ENCODE measurements around the gene PCSK5.
"Not testable (repeated sequence)": the region's sequence is repeated elsewhere in the genome, so short reads cannot be mapped to it uniquely, and the experiment has no call there.

Gene PCSK5

GRCh38 chr9:76037587-76038225 is 147.2 kb downstream of the PCSK5 start:
- peaks cover 15% of the 10 kb centered on the region for H3K4me1 ChIP-seq (ENCODE audit: insufficient read depth, low read length)
- no peak overlapping the region for H3K9ac ChIP-seq (ENCODE audit: low read depth, low read length)
- H3K27ac ChIP-seq (ENCODE audit: low read length) = no peak overlapping the region
- H3K27me3 ChIP-seq (ENCODE audit: insufficient read depth, low read length) = no peaks in the 10 kb centered on the region
- 0 out of 2 replicates have a peak, but pooled peaks cover 3% of the 10 kb centered on the region for H3K36me3 ChIP-seq (ENCODE audit: insufficient read depth, low read depth, low read length)
- no peaks in the 10 kb centered on the region for H3K9me3 ChIP-seq (ENCODE audit: insufficient read depth, low read depth, low read length)
- H3K4me3 ChIP-seq (ENCODE audit: low read length) = no peak overlapping the region

GRCh38 chr9:76038431-76038830 is 148.0 kb downstream of the PCSK5 start:
- no peaks in the 10 kb centered on the region for H3K27me3 ChIP-seq (ENCODE audit: insufficient read depth, low read length)
- no peak overlapping the region for H3K4me3 ChIP-seq (ENCODE audit: low read length)
- H3K36me3 ChIP-seq (ENCODE audit: insufficient read depth, low read depth, low read length) = 0 out of 2 replicates have a peak, but pooled peaks cover under 1% of the 10 kb centered on the region
- no peaks in the 10 kb centered on the region for H3K9me3 ChIP-seq (ENCODE audit: insufficient read depth, low read depth, low read length)
- H3K9ac ChIP-seq (ENCODE audit: low read depth, low read length) = no peak overlapping the region
- H3K4me1 ChIP-seq (ENCODE audit: insufficient read depth, low read length) = peaks cover 15% of the 10 kb centered on the region
- H3K27ac ChIP-seq (ENCODE audit: low read length) = no peak overlapping the region

- H3K4me3 ChIP-seq (ENCODE audit: low read length) = no peak overlapping the region
- peak overlapping the region; percentile 1; the same call in 1 of the 2 replicates for H3K9ac ChIP-seq (ENCODE audit: low read depth, low read length)
- H3K9me3 ChIP-seq (ENCODE audit: insufficient read depth, low read depth, low read length) = no peaks in the 10 kb centered on the region
- no peaks in the 10 kb centered on the region for H3K36me3 ChIP-seq (ENCODE audit: insufficient read depth, low read depth, low read length)
- no peak overlapping the region for H3K27ac ChIP-seq (ENCODE audit: low read length)
- H3K4me1 ChIP-seq (ENCODE audit: insufficient read depth, low read length) = peaks cover 19% of the 10 kb centered on the region; the same call in 1 of the 2 replicates
- H3K27me3 ChIP-seq (ENCODE audit: insufficient read depth, low read length) = no peaks in the 10 kb centered on the region
Observed at GRCh38 chr9:76044266-76044819, 153.9 kb downstream of the PCSK5 start.

GRCh38 chr9:76045221-76045620 is 154.7 kb downstream of the PCSK5 start:
- H3K4me3 ChIP-seq (ENCODE audit: low read length) = peak overlapping the region; percentile 42; the same call in 1 of the 2 replicates
- H3K9me3 ChIP-seq (ENCODE audit: insufficient read depth, low read depth, low read length) = no peaks in the 10 kb centered on the region
- peak overlapping the region; percentile 42 for H3K27ac ChIP-seq (ENCODE audit: low read length)
- H3K36me3 ChIP-seq (ENCODE audit: insufficient read depth, low read depth, low read length) = no peaks in the 10 kb centered on the region
- H3K4me1 ChIP-seq (ENCODE audit: insufficient read depth, low read length) = peaks cover 19% of the 10 kb centered on the region; the same call in 1 of the 2 replicates
- H3K27me3 ChIP-seq (ENCODE audit: insufficient read depth, low read length) = no peaks in the 10 kb centered on the region
- H3K9ac ChIP-seq (ENCODE audit: low read depth, low read length) = peak overlapping the region; percentile 39; the same call in 1 of the 2 replicates

GRCh38 chr9:76049341-76049740 is 158.9 kb downstream of the PCSK5 start:
- Histone ChIP-seq H3K9me3 (ENCODE audit: insufficient read depth, low read depth, low read length) (no peaks in the 10 kb centered on the region), H3K4me3 (ENCODE audit: low read length) (no peak overlapping the region), H3K27me3 (ENCODE audit: insufficient read depth, low read length) (no peaks in the 10 kb centered on the region), H3K9ac (ENCODE audit: low read depth, low read length) (no peak overlapping the region), H3K4me1 (ENCODE audit: insufficient read depth, low read length) (peaks cover 16% of the 10 kb centered on the region; the same call in 1 of the 2 replicates), H3K36me3 (ENCODE audit: insufficient read depth, low read depth, low read length) (no peaks in the 10 kb centered on the region), H3K27ac (ENCODE audit: low read length) (no peak overlapping the region)

- Histone ChIP-seq H3K9me3 (ENCODE audit: insufficient read depth, low read depth, low read length) (no peaks in the 10 kb centered on the region), H3K4me1 (ENCODE audit: insufficient read depth, low read length) (no peaks in the 10 kb centered on the region), H3K9ac (ENCODE audit: low read depth, low read length) (no peak overlapping the region), H3K27me3 (ENCODE audit: insufficient read depth, low read length) (no peaks in the 10 kb centered on the region), H3K4me3 (ENCODE audit: low read length) (no peak overlapping the region), H3K36me3 (ENCODE audit: insufficient read depth, low read depth, low read length) (0 out of 2 replicates have a peak, but pooled peaks cover 2% of the 10 kb centered on the region), H3K27ac (ENCODE audit: low read length) (no peak overlapping the region)
Observed at GRCh38 chr9:76067696-76068095, 177.2 kb downstream of the PCSK5 start.

GRCh38 chr9:76077537-76077936 is 187.1 kb downstream of the PCSK5 start:
- no peak overlapping the region for H3K9ac ChIP-seq (ENCODE audit: low read depth, low read length)
- H3K4me1 ChIP-seq (ENCODE audit: insufficient read depth, low read length) = no peaks in the 10 kb centered on the region
- 0 out of 2 replicates have a peak, but pooled peaks cover 4% of the 10 kb centered on the region for H3K36me3 ChIP-seq (ENCODE audit: insufficient read depth, low read depth, low read length)
- no peak overlapping the region for H3K4me3 ChIP-seq (ENCODE audit: low read length)
- H3K27me3 ChIP-seq (ENCODE audit: insufficient read depth, low read length) = no peaks in the 10 kb centered on the region
- H3K27ac ChIP-seq (ENCODE audit: low read length) = no peak overlapping the region
- H3K9me3 ChIP-seq (ENCODE audit: insufficient read depth, low read depth, low read length) = no peaks in the 10 kb centered on the region; the same call in 1 of the 2 replicates

GRCh38 chr9:76081281-76081680 is 190.8 kb downstream of the PCSK5 start:
- H3K9me3 ChIP-seq (ENCODE audit: insufficient read depth, low read depth, low read length); H3K4me3 ChIP-seq (ENCODE audit: low read length); H3K36me3 ChIP-seq (ENCODE audit: insufficient read depth, low read depth, low read length); H3K9ac ChIP-seq (ENCODE audit: low read depth, low read length); H3K4me1 ChIP-seq (ENCODE audit: insufficient read depth, low read length); H3K27me3 ChIP-seq (ENCODE audit: insufficient read depth, low read length); H3K27ac ChIP-seq (ENCODE audit: low read length): not testable (repeated sequence)

- Histone ChIP-seq H3K4me1 (ENCODE audit: insufficient read depth, low read length) (no peaks in the 10 kb centered on the region), H3K9me3 (ENCODE audit: insufficient read depth, low read depth, low read length) (no peaks in the 10 kb centered on the region; the same call in 1 of the 2 replicates), H3K27ac (ENCODE audit: low read length) (no peak overlapping the region), H3K9ac (ENCODE audit: low read depth, low read length) (no peak overlapping the region), H3K27me3 (ENCODE audit: insufficient read depth, low read length) (no peaks in the 10 kb centered on the region), H3K36me3 (ENCODE audit: insufficient read depth, low read depth, low read length) (no peaks in the 10 kb centered on the region), H3K4me3 (ENCODE audit: low read length) (no peak overlapping the region)
Observed at GRCh38 chr9:76082057-76082456, 191.6 kb downstream of the PCSK5 start.

- Histone ChIP-seq H3K4me3 (ENCODE audit: low read length) (no peak overlapping the region), H3K9me3 (ENCODE audit: insufficient read depth, low read depth, low read length) (no peaks in the 10 kb centered on the region), H3K27me3 (ENCODE audit: insufficient read depth, low read length) (no peaks in the 10 kb centered on the region), H3K4me1 (ENCODE audit: insufficient read depth, low read length) (peaks cover 6% of the 10 kb centered on the region; the same call in 1 of the 2 replicates), H3K9ac (ENCODE audit: low read depth, low read length) (no peak overlapping the region), H3K36me3 (ENCODE audit: insufficient read depth, low read depth, low read length) (no peaks in the 10 kb centered on the region), H3K27ac (ENCODE audit: low read length) (no peak overlapping the region)
Observed at GRCh38 chr9:76085596-76085995, 195.1 kb downstream of the PCSK5 start.

- no peaks in the 10 kb centered on the region for H3K36me3 ChIP-seq (ENCODE audit: insufficient read depth, low read depth, low read length)
Observed at GRCh38 chr9:76086539-76086938, 196.1 kb downstream of the PCSK5 start.

GRCh38 chr9:76087976-76088375 is 197.5 kb downstream of the PCSK5 start:
- no peak overlapping the region for H3K9ac ChIP-seq (ENCODE audit: low read depth, low read length)
- H3K4me3 ChIP-seq (ENCODE audit: low read length) = no peak overlapping the region
- H3K36me3 ChIP-seq (ENCODE audit: insufficient read depth, low read depth, low read length) = no peaks in the 10 kb centered on the region
- peaks cover 6% of the 10 kb centered on the region; the same call in 1 of the 2 replicates for H3K4me1 ChIP-seq (ENCODE audit: insufficient read depth, low read length)
- no peak overlapping the region for H3K27ac ChIP-seq (ENCODE audit: low read length)
- H3K27me3 ChIP-seq (ENCODE audit: insufficient read depth, low read length) = no peaks in the 10 kb centered on the region
- H3K9me3 ChIP-seq (ENCODE audit: insufficient read depth, low read depth, low read length) = no peaks in the 10 kb centered on the region

More at GRCh38 chr9:76086539-76086938, 196.1 kb downstream of the PCSK5 start:
- no peaks in the 10 kb centered on the region for H3K27me3 ChIP-seq (ENCODE audit: insufficient read depth, low read length)
- no peak overlapping the region for H3K9ac ChIP-seq (ENCODE audit: low read depth, low read length)
- no peak overlapping the region for H3K27ac ChIP-seq (ENCODE audit: low read length)
- no peaks in the 10 kb centered on the region for H3K9me3 ChIP-seq (ENCODE audit: insufficient read depth, low read depth, low read length)
- peaks cover 6% of the 10 kb centered on the region; the same call in 1 of the 2 replicates for H3K4me1 ChIP-seq (ENCODE audit: insufficient read depth, low read length)
- H3K4me3 ChIP-seq (ENCODE audit: low read length) = no peak overlapping the region
